ENCODE measurements around the gene OR2F1. TPM values are rescaled to one million over a fixed set of nuclear protein-coding genes. Genes with fewer than 3 reads are reported as not detected.

Gene OR2F1
- total RNA-seq, 1 experiment from 2014 or later = not detected

DNA sequence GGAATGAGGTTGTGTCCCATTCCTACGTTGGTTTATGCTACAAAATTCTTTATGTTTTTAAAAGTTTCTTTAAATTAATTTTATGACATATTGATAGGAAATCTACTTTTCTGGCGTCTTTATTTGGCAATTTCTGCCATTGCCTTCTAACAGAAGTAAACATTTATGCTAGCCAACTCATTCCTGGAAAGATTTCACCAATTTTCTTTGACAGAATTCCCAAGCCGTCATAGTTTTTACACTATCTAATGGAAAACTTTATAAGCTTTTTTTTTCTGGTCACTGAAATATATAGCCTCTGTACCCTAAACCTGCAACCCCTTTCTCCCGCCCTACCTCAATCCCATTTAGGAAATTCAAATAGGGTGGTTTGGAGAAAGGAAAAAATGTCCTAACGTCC, 46.5 kb upstream of the OR2F1 start:
- no peak for DNase-seq (ENCODE audit: low read depth, low spot score)
- no peaks in the 10 kb centered on the region for H3K9me3 ChIP-seq (ENCODE audit: control insufficient read depth, insufficient read depth, low read depth, low read length)

DNA sequence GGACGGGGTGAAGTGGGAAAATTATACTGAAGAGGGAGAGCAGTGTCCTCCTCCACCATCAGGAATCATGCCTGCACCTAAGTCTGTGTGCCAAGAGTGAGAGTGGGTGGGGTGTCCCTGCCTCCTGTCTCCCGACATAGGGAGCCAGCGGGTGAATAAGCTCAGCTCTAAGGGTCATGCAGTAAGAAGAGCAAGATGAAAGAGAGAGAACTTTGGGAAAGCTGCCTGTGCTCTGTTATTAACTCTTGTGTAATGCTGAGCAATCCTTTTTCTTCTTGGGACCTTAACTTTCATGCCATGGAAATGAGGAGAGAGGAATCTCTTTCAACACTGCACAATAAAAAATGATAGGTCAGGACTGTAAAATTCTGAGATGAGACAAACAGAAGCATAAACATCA, 44.8 kb upstream of the OR2F1 start:
- ChIA-PET POLR2A (no interaction called here), CTCF (no interaction called here)

More for the DNA sequence above, 46.5 kb upstream of the OR2F1 start:
- peaks cover 5% of the 10 kb centered on the region; the same call in 1 of the 2 replicates for H3K27me3 ChIP-seq (ENCODE audit: control insufficient read depth, insufficient read depth, low read length)
- H3K4me1 ChIP-seq (ENCODE audit: control insufficient read depth, insufficient read depth, low read length) = no peaks in the 10 kb centered on the region
- CTCF ChIA-PET = interaction anchor here (0.7 kb wide), 1 partner anchor 26 kb away, joined by 4 read pairs; no protein-coding TSS in a partner anchor
- H3K4me3 ChIP-seq (ENCODE audit: low read depth in 2 of 2, low read length in 2 of 2) = no peak overlapping the region
- POLR2A ChIA-PET = no interaction called here
- BruUV-seq (replicated peaks) = no TSS peak
- in situ Hi-C loops (cut with HindIII; ENCODE audit: low pct_unique_long_range_greater_than_20kb, low sequenced_read_pairs) = no loop called here
- H3K36me3 ChIP-seq (ENCODE audit: control insufficient read depth, insufficient read depth, low read length) = no peaks in the 10 kb centered on the region
- intact Hi-C loops (cut with micrococcal nuclease; ENCODE audit: unreplicated experiment) = no loop called here
- TF ChIP-seq, protein P1, sequence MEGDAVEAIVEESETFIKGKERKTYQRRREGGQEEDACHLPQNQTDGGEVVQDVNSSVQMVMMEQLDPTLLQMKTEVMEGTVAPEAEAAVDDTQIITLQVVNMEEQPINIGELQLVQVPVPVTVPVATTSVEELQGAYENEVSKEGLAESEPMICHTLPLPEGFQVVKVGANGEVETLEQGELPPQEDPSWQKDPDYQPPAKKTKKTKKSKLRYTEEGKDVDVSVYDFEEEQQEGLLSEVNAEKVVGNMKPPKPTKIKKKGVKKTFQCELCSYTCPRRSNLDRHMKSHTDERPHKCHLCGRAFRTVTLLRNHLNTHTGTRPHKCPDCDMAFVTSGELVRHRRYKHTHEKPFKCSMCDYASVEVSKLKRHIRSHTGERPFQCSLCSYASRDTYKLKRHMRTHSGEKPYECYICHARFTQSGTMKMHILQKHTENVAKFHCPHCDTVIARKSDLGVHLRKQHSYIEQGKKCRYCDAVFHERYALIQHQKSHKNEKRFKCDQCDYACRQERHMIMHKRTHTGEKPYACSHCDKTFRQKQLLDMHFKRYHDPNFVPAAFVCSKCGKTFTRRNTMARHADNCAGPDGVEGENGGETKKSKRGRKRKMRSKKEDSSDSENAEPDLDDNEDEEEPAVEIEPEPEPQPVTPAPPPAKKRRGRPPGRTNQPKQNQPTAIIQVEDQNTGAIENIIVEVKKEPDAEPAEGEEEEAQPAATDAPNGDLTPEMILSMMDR (IDR thresholded peaks at IDR 0.05) = no peak
- TF ChIP-seq TCF7L2 (IDR thresholded peaks at IDR 0.05; ENCODE audit: low read depth, low read length) = no peak
- TF ChIP-seq, protein P2, sequence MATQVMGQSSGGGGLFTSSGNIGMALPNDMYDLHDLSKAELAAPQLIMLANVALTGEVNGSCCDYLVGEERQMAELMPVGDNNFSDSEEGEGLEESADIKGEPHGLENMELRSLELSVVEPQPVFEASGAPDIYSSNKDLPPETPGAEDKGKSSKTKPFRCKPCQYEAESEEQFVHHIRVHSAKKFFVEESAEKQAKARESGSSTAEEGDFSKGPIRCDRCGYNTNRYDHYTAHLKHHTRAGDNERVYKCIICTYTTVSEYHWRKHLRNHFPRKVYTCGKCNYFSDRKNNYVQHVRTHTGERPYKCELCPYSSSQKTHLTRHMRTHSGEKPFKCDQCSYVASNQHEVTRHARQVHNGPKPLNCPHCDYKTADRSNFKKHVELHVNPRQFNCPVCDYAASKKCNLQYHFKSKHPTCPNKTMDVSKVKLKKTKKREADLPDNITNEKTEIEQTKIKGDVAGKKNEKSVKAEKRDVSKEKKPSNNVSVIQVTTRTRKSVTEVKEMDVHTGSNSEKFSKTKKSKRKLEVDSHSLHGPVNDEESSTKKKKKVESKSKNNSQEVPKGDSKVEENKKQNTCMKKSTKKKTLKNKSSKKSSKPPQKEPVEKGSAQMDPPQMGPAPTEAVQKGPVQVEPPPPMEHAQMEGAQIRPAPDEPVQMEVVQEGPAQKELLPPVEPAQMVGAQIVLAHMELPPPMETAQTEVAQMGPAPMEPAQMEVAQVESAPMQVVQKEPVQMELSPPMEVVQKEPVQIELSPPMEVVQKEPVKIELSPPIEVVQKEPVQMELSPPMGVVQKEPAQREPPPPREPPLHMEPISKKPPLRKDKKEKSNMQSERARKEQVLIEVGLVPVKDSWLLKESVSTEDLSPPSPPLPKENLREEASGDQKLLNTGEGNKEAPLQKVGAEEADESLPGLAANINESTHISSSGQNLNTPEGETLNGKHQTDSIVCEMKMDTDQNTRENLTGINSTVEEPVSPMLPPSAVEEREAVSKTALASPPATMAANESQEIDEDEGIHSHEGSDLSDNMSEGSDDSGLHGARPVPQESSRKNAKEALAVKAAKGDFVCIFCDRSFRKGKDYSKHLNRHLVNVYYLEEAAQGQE (IDR thresholded peaks at IDR 0.05; ENCODE audit: insufficient read depth in 1 of 2, low read depth in 2 of 2, low read length in 1 of 2) = no peak
- no peak overlapping the region for H3K27ac ChIP-seq (ENCODE audit: low read length)
- no peak for ATAC-seq

More for the DNA sequence above, 44.8 kb upstream of the OR2F1 start:
- no peak for DNase-seq (ENCODE audit: low read depth, low spot score)
- ATAC-seq = no peak
- H3K36me3 ChIP-seq (ENCODE audit: control insufficient read depth, insufficient read depth, low read length) = no peaks in the 10 kb centered on the region
- no peak overlapping the region for H3K4me3 ChIP-seq (ENCODE audit: low read depth in 2 of 2, low read length in 2 of 2)
- in situ Hi-C loops (cut with HindIII; ENCODE audit: low pct_unique_long_range_greater_than_20kb, low sequenced_read_pairs) (no loop called here), intact Hi-C loops (cut with micrococcal nuclease; ENCODE audit: unreplicated experiment) (no loop called here)
- TF ChIP-seq SIN3A (IDR thresholded peaks at IDR 0.05; ENCODE audit: borderline replicate concordance, insufficient read depth, low read depth, low read length) = no peak
- no peak for TF ChIP-seq POLR2AphosphoS5 (IDR thresholded peaks at IDR 0.05; ENCODE audit: low read depth, low read length)
- TF ChIP-seq, protein P2 (IDR thresholded peaks at IDR 0.05; ENCODE audit: insufficient read depth in 1 of 2, low read depth in 2 of 2, low read length in 1 of 2) = no peak
- no peak for TF ChIP-seq TCF7L2 (IDR thresholded peaks at IDR 0.05; ENCODE audit: low read depth, low read length)
- TF ChIP-seq, protein P1 (IDR thresholded peaks at IDR 0.05) = no peak
- H3K4me1 ChIP-seq (ENCODE audit: control insufficient read depth, insufficient read depth, low read length) = no peaks in the 10 kb centered on the region
- no TSS peak for BruUV-seq (replicated peaks)
- H3K27me3 ChIP-seq (ENCODE audit: control insufficient read depth, insufficient read depth, low read length) = peaks cover 5% of the 10 kb centered on the region; the same call in 1 of the 2 replicates
- H3K9me3 ChIP-seq (ENCODE audit: control insufficient read depth, insufficient read depth, low read depth, low read length) = no peaks in the 10 kb centered on the region
- no peak overlapping the region for H3K27ac ChIP-seq (ENCODE audit: low read length)

All from Panc1 (cell line).